Activated CD8-positive, alpha-beta memory T cell treated with anti-CD3 and anti-CD28 coated beads, Interleukin-2, amount 50 U/mL, for 4 hours (primary cell): ENCODE measurements around the gene FAM107B.
A peak's percentile ranks its signal among the peaks of the same experiment; 100 is the strongest.
"Not testable (repeated sequence)": the region's sequence is repeated elsewhere in the genome, so short reads cannot be mapped to it uniquely, and the experiment has no call there.

Experiments used
- DNase-seq: peaks from one replicate; pipeline ENCODE4 v3.0.0-alpha.2; 2020

FAM107B gene

GRCh38 chr10:14659626-14660196, 115.0 kb downstream of the FAM107B start:
- peak; percentile 30 for DNase-seq

- not testable (repeated sequence) for DNase-seq
These were observed 115.6 kb downstream of the FAM107B start for GRCh38 chr10:14659137-14659536.

GRCh38 chr10:14658331-14659127, 116.2 kb downstream of the FAM107B start:
- no peak for DNase-seq

- no peak for DNase-seq
These were observed 118.5 kb downstream of the FAM107B start for GRCh38 chr10:14656052-14656730.

GRCh38 chr10:14654821-14655382, 119.8 kb downstream of the FAM107B start:
- no peak for DNase-seq

- DNase-seq = no peak
These were observed 121.2 kb downstream of the FAM107B start for GRCh38 chr10:14653271-14654161.

- DNase-seq = no peak
These were observed 121.9 kb downstream of the FAM107B start for GRCh38 chr10:14652816-14653215.

GRCh38 chr10:14652067-14652466, 122.6 kb downstream of the FAM107B start:
- no peak for DNase-seq

- no peak for DNase-seq
These were observed 125.0 kb downstream of the FAM107B start for GRCh38 chr10:14649739-14650138.

- no peak for DNase-seq
These were observed 125.8 kb downstream of the FAM107B start for GRCh38 chr10:14648946-14649345.

GRCh38 chr10:14648005-14648765, 126.5 kb downstream of the FAM107B start:
- peak; percentile 63 for DNase-seq

GRCh38 chr10:14645239-14645960, 129.3 kb downstream of the FAM107B start:
- DNase-seq = no peak

GRCh38 chr10:14639637-14640036, 135.1 kb downstream of the FAM107B start:
- DNase-seq = no peak

GRCh38 chr10:14635043-14635710, 139.5 kb downstream of the FAM107B start:
- DNase-seq = no peak

GRCh38 chr10:14634572-14634971, 140.1 kb downstream of the FAM107B start:
- DNase-seq = not testable (repeated sequence)

GRCh38 chr10:14625765-14626525, 148.8 kb downstream of the FAM107B start:
- DNase-seq = no peak

- no peak for DNase-seq
These were observed 149.5 kb downstream of the FAM107B start for GRCh38 chr10:14625192-14625631.

- DNase-seq = no peak
These were observed 150.1 kb downstream of the FAM107B start for GRCh38 chr10:14624600-14624999.

- DNase-seq = no peak
These were observed 150.8 kb downstream of the FAM107B start for GRCh38 chr10:14623931-14624330.

- no peak for DNase-seq
These were observed 153.7 kb downstream of the FAM107B start for GRCh38 chr10:14621037-14621436.
